RWPE2 (cell line): ENCODE results near the gene ZDHHC13.

Source experiments
- ATAC-seq: fragments of 200-7000 bp; cut with Tn5 transposase; 3 replicates; pipeline ENCODE4 v1.9.1; 2021; ENCODE audit warnings: low read depth
- DNase-seq: peaks from one replicate; pipeline ENCODE4 v3.0.0-alpha.2; 2020; ENCODE audit warnings: low spot score
- H3K27ac ChIP-seq: fragments of 450-650 bp; 2 replicates; pipeline ENCODE4 v1.5.1; 2017; ENCODE audit warnings: mild to moderate bottlenecking; ENCODE audit not compliant: poor library complexity, severe bottlenecking
- H3K27me3 ChIP-seq: fragments of 250-450 bp; sonication (Bioruptor Pico); 2 replicates; pipeline ENCODE4 v1.5.1; 2021; ENCODE audit warnings: mild to moderate bottlenecking, moderate library complexity; ENCODE audit not compliant: insufficient read depth, poor library complexity, severe bottlenecking
- H3K36me3 ChIP-seq: fragments of 250-450 bp; sonication (Bioruptor Pico); 2 replicates; pipeline ENCODE4 v1.5.1; 2020; ENCODE audit warnings: low read depth, mild to moderate bottlenecking, moderate library complexity
- H3K4me1 ChIP-seq: fragments of 250-450 bp; sonication (Bioruptor Pico); 2 replicates; pipeline ENCODE4 v1.5.1; 2021; ENCODE audit warnings: mild to moderate bottlenecking, moderate library complexity; ENCODE audit not compliant: insufficient read depth, poor library complexity, severe bottlenecking
- H3K4me3 ChIP-seq: fragments of 250-450 bp; sonication (Bioruptor Pico); 2 replicates; pipeline ENCODE4 v1.5.1; 2021; ENCODE audit warnings: mild to moderate bottlenecking, moderate library complexity; ENCODE audit not compliant: severe bottlenecking
- H3K9me3 ChIP-seq: fragments of 250-450 bp; sonication (Bioruptor Pico); 2 replicates; pipeline ENCODE4 v1.5.1; 2021; ENCODE audit warnings: mild to moderate bottlenecking, moderate library complexity; ENCODE audit not compliant: severe bottlenecking
- TF ChIP-seq, protein P1 (sequence below): fragments of 450-650 bp; IDR thresholded peaks from one replicate; pipeline ENCODE4 v1.5.1; 2017; ENCODE audit warnings: mild to moderate bottlenecking, moderate library complexity; ENCODE audit not compliant: poor library complexity, severe bottlenecking

The ZDHHC13 gene

GRCh38 chr11:19145319-19145718, 28.4 kb downstream of the ZDHHC13 start:
- DNase-seq (no peak), ATAC-seq (no peak)
- H3K4me1 ChIP-seq: no peaks in the 10 kb centered on the region
- TF ChIP-seq, protein P1, sequence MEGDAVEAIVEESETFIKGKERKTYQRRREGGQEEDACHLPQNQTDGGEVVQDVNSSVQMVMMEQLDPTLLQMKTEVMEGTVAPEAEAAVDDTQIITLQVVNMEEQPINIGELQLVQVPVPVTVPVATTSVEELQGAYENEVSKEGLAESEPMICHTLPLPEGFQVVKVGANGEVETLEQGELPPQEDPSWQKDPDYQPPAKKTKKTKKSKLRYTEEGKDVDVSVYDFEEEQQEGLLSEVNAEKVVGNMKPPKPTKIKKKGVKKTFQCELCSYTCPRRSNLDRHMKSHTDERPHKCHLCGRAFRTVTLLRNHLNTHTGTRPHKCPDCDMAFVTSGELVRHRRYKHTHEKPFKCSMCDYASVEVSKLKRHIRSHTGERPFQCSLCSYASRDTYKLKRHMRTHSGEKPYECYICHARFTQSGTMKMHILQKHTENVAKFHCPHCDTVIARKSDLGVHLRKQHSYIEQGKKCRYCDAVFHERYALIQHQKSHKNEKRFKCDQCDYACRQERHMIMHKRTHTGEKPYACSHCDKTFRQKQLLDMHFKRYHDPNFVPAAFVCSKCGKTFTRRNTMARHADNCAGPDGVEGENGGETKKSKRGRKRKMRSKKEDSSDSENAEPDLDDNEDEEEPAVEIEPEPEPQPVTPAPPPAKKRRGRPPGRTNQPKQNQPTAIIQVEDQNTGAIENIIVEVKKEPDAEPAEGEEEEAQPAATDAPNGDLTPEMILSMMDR: no peak
- no peak overlapping the region for H3K27ac ChIP-seq
- no peaks in the 10 kb centered on the region for H3K27me3 ChIP-seq
- peaks cover 50% of the 10 kb centered on the region for H3K36me3 ChIP-seq
- peaks cover 4% of the 10 kb centered on the region for H3K9me3 ChIP-seq
- no peak overlapping the region for H3K4me3 ChIP-seq

DNA sequence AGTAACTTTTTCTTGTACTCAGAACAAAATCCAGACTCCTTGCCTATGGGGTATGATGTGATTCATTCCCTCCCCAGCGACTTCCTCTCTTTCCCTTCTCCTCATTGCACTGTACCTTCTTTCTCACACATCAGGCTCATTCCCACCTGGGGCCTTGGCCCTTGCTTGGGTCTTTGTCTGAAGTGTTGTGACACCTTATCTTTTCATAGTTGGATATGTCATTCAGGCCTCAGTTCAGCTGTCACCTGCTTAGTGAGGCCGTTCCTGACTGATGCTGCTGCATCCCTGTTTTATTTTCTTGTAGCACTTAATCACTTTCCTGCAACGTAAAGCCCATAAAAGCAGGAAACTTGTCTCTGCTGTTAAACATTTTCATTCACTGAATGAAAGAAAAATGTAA, 39.9 kb downstream of the ZDHHC13 start:
- DNase-seq: no peak
- Histone ChIP-seq H3K4me3 (no peak overlapping the region), H3K27me3 (no peaks in the 10 kb centered on the region), H3K9me3 (no peaks in the 10 kb centered on the region), H3K27ac (no peak overlapping the region), H3K4me1 (no peaks in the 10 kb centered on the region), H3K36me3 (peaks cover 77% of the 10 kb centered on the region)
- TF ChIP-seq, protein P1: no peak
- no peak for ATAC-seq

- DNase-seq: no peak
- no peaks in the 10 kb centered on the region for H3K9me3 ChIP-seq
- TF ChIP-seq, protein P1: no peak
- H3K4me3 ChIP-seq: no peak overlapping the region
- peaks cover 76% of the 10 kb centered on the region for H3K36me3 ChIP-seq
- H3K27ac ChIP-seq: no peak overlapping the region
- ATAC-seq: no peak
- H3K27me3 ChIP-seq: no peaks in the 10 kb centered on the region
- no peaks in the 10 kb centered on the region for H3K4me1 ChIP-seq
Observed at GRCh38 chr11:19160847-19161246, 43.9 kb downstream of the ZDHHC13 start.

DNA sequence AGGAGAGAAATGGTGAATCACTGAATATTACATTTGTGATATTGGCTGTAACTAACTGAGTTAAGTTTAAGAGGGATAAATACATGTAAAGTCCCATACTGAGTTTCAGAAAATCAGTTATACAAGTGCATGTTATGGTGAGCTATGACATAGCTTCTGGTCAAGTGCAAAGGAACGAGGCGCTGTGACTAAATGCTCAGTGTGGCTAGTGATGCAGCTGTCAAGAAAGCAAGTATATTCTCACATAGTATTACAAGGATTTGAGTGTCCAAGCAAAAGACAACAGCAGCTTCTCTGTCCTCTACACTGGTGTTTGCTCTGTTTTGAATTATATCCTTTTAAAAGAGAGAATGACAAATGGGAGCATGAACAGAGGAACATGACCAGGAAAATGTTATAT, 44.7 kb downstream of the ZDHHC13 start:
- TF ChIP-seq, protein P1: no peak
- Histone ChIP-seq H3K4me3 (no peak overlapping the region), H3K4me1 (no peaks in the 10 kb centered on the region), H3K27me3 (no peaks in the 10 kb centered on the region), H3K27ac (no peak overlapping the region), H3K9me3 (no peaks in the 10 kb centered on the region), H3K36me3 (peaks cover 77% of the 10 kb centered on the region)
- ATAC-seq: no peak; the same call in 2 of the 3 replicates
- no peak for DNase-seq

- ATAC-seq (no peak), DNase-seq (no peak)
- Histone ChIP-seq H3K4me1 (no peaks in the 10 kb centered on the region), H3K27ac (no peak overlapping the region), H3K9me3 (no peaks in the 10 kb centered on the region), H3K27me3 (no peaks in the 10 kb centered on the region), H3K4me3 (no peak overlapping the region), H3K36me3 (peaks cover 88% of the 10 kb centered on the region)
- TF ChIP-seq, protein P1: no peak
Observed at GRCh38 chr11:19162951-19163505, 46.1 kb downstream of the ZDHHC13 start.
